ENCODE data around the gene RASA3.

Gene RASA3

DNA sequence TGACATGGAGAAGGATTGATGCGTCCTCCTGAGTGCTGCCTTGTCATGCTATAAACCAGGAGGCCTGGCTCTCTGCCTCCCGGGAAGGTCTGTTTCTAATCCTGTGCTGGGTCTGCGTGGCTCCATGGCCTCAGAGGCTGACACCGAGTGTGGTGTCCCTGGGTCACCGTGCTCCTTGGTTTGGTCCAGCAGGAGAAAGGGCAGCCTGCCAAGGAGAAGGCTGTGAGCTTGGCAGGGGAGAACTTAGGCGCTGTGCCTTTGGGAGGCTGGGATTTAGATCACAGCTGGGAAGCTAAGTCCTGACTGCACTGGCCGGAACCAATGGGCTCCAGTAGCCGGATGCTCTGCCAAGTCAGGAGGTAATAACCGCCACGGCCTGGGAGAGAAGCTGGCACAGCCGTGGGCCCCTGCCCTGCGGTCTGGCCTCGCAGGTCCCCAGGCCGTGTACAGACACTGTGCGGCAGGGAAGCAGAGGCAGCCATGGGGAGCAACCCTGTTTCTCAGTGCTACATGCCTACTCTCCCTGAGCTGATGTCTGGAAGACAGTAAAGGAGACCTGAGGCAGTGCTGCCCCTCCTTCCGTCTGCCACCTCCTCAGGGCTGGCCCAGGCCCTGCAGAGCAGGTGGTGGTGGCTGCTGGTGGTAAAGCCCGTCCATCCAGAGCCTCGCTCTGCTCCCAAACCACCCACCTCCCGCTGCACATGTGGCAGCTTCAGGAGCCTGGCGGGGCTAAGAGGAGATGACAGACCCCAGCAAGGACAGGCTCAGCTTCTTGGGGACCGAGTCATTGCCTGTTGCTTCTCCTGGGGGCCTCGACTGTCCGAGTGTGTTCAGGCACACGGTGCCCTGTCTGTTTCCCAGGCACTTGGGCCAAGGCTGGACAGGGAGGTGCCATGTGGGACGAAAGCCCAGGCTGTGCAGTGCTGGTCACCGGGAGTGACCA, 203.5 kb downstream of the RASA3 start:
- no peak for DNase-seq

Measured in activated CD4-positive, alpha-beta T cell treated with anti-CD3 and anti-CD28 coated beads, Interleukin-2, amount 50 U/mL, for 1 hour (primary cell).